GM23248 (cell line): ENCODE data around the gene FLT1. TPM values are rescaled to one million over a fixed set of nuclear protein-coding genes. Genes with fewer than 3 reads are reported as not detected.

Experiments
- DNase-seq: peaks from one replicate; pipeline ENCODE4 v3.0.0-alpha.2; 2015
- H2AFZ ChIP-seq: fragments of 200-600 bp; sonication (generic); 2 replicates; pipeline ENCODE4 v1.6.1; 2016; ENCODE audit warnings: antibody characterized with exemption
- H3F3A ChIP-seq: fragments of 200-600 bp; sonication (generic); 2 replicates; pipeline ENCODE4 v1.6.1; 2016; ENCODE audit warnings: mild to moderate bottlenecking, antibody characterized with exemption, mixed run types; ENCODE audit not compliant: insufficient read depth
- H3K27ac ChIP-seq: fragments of 200-600 bp; sonication (generic); 2 replicates; pipeline ENCODE4 v1.5.1; 2016; ENCODE audit warnings: mild to moderate bottlenecking
- H3K27me3 ChIP-seq: fragments of 200-600 bp; sonication (generic); replicated peaks from 2 replicates; pipeline ENCODE4 v1.6.1; 2016; ENCODE audit warnings: mild to moderate bottlenecking; ENCODE audit not compliant: insufficient read depth
- H3K36me3 ChIP-seq: fragments of 200-600 bp; sonication (generic); 2 replicates; pipeline ENCODE4 v1.6.1; 2016; ENCODE audit warnings: low read depth, mild to moderate bottlenecking
- H3K4me1 ChIP-seq: fragments of 200-600 bp; sonication (generic); 2 replicates; pipeline ENCODE4 v1.6.1; 2016; ENCODE audit warnings: mild to moderate bottlenecking; ENCODE audit not compliant: insufficient read depth
- H3K4me2 ChIP-seq: fragments of 200-600 bp; sonication (generic); one replicate; pipeline ENCODE4 v1.6.1; 2016; ENCODE audit warnings: mild to moderate bottlenecking; ENCODE audit not compliant: unreplicated experiment
- H3K4me3 ChIP-seq: fragments of 200-600 bp; sonication (generic); 2 replicates; pipeline ENCODE4 v1.5.1; 2016; ENCODE audit warnings: mild to moderate bottlenecking
- H3K79me2 ChIP-seq: fragments of 200-600 bp; sonication (generic); 2 replicates; pipeline ENCODE4 v1.6.1; 2016; ENCODE audit warnings: mild to moderate bottlenecking; ENCODE audit not compliant: insufficient read depth
- H3K9ac ChIP-seq: fragments of 200-600 bp; sonication (generic); 2 replicates; pipeline ENCODE4 v1.6.1; 2016; ENCODE audit warnings: mild to moderate bottlenecking
- H3K9me2 ChIP-seq: fragments of 200-600 bp; sonication (generic); 2 replicates; pipeline ENCODE4 v1.6.1; 2016; ENCODE audit warnings: mixed run types, mild to moderate bottlenecking, moderate library complexity; ENCODE audit not compliant: insufficient read depth
- H3K9me3 ChIP-seq: fragments of 200-600 bp; sonication (generic); one replicate; pipeline ENCODE4 v1.6.1; 2017; ENCODE audit warnings: low read depth
- H4K20me1 ChIP-seq: fragments of 200-600 bp; sonication (generic); 2 replicates; pipeline ENCODE4 v1.6.0; 2016; ENCODE audit not compliant: insufficient read depth
- EZH2 ChIP-seq: fragments of 200-600 bp; sonication (generic); IDR thresholded peaks from 2 replicates; pipeline ENCODE4 v1.6.1; 2018; ENCODE audit warnings: antibody characterized with exemption, mild to moderate bottlenecking; ENCODE audit not compliant: insufficient read depth, poor library complexity, severe bottlenecking
- EZH2phosphoT487 ChIP-seq: fragments of 200-600 bp; sonication (generic); IDR thresholded peaks from 2 replicates; pipeline ENCODE4 v1.6.1; 2018; ENCODE audit warnings: antibody characterized with exemption, moderate library complexity, mild to moderate bottlenecking, low read depth; ENCODE audit not compliant: insufficient read depth
- WGBS, 2 experiments: methylation state at CpG; one replicate each; pipeline ENCODE4 v1.1.6; 2015 to 2017; ENCODE audit warnings: low lambda C conversion rate in 2 of 2, low coverage in 1 of 2; ENCODE audit errors: missing lambda C conversion rate in 2 of 2; 5-methylcytosine and 5-hydroxymethylcytosine counted together
- in situ Hi-C: fragments of 300-500 bp; cut with MboI; formaldehyde crosslinking; loops from 2 replicates; pipeline ENCODE4 v1.15.0; 2020
- polyA plus RNA-seq: library from polyadenylated mRNA; unstranded; fragments of >200 nt; fragmentation: Nextera tagmentation; extraction: Ambion mirVana; gene quantifications from 2 replicates; pipeline ENCODE4 v1.2.1, GENCODE V29; 2016
- total RNA-seq: library from RNA; depleted of rRNA; stranded (reverse); fragments of >200 nt; shearing (Covaris generic); gene quantifications from 2 replicates; pipeline ENCODE4 v1.2.3, GENCODE V29; 2014

The FLT1 gene
- total and polyA plus RNA-seq, 2 experiments from 2014 or later: 12.9 to 18.6 TPM

DNA sequence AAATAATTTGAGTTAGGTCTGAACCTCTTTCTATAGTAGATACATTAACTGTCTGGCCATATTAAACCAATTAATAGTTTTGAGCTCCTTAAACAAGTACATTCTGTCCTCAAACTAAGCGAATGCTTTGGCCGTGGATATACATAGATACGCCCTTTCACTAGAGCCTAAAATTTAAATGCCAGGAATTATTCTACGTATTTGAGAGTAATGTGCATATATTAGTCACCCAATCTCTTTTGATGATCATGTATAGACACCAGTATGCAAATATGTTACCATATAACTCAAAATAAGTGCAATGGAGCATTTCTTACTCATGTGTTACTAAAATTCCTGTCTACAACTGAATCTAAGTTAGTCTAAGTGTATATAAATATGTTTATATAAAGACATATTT lies 70.4 kb downstream of the FLT1 start:
- H4K20me1 ChIP-seq: no peaks in the 10 kb centered on the region
- no peak overlapping the region for H2AFZ ChIP-seq
- in situ Hi-C loops: no loop called here
- no peak for TF ChIP-seq EZH2
- TF ChIP-seq EZH2phosphoT487: no peak
- H3K36me3 ChIP-seq: no peaks in the 10 kb centered on the region
- H3K27me3 ChIP-seq: no peaks in the 10 kb centered on the region
- H3K4me2 ChIP-seq: no peak overlapping the region
- H3K9me2 ChIP-seq: no peaks in the 10 kb centered on the region
- H3K9me3 ChIP-seq: no peaks in the 10 kb centered on the region
- no peak overlapping the region for H3K4me3 ChIP-seq
- no peak for DNase-seq
- H3K79me2 ChIP-seq: no peaks in the 10 kb centered on the region
- 89 to 90% methylated on average over 4 of the region's 4 CpGs for WGBS, 2 experiments
- H3K27ac ChIP-seq: no peak overlapping the region
- H3K4me1 ChIP-seq: no peaks in the 10 kb centered on the region
- H3F3A ChIP-seq: no peaks in the 10 kb centered on the region
- H3K9ac ChIP-seq: no peak overlapping the region

DNA sequence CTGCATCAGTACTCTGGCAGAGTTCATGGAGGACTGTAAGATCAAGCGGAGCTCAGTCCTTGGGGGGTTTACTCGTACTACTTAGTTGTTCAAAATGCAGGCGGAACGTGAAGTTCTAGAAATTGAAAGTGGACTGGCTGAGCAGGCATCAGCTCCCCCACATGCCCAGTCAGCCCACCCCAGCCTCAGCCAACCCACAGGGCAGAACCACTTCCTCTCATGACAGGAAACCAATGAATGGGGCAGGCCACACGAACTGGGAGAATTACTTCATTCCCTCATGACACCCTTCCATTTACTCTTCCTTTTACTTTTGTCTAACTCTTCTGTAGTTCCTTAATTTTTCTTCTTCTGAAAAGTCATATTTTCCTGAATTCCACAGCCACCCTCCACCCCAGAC lies 71.9 kb downstream of the FLT1 start:
- Histone ChIP-seq H3K9ac (no peak overlapping the region), H3K27ac (no peak overlapping the region), H3K79me2 (no peaks in the 10 kb centered on the region), H3K27me3 (no peaks in the 10 kb centered on the region), H3F3A (no peaks in the 10 kb centered on the region), H2AFZ (no peak overlapping the region), H3K36me3 (no peaks in the 10 kb centered on the region), H4K20me1 (no peaks in the 10 kb centered on the region), H3K4me1 (no peaks in the 10 kb centered on the region), H3K4me2 (no peak overlapping the region), H3K4me3 (no peak overlapping the region), H3K9me3 (no peaks in the 10 kb centered on the region), H3K9me2 (no peaks in the 10 kb centered on the region)
- in situ Hi-C loops: no loop called here
- no peak for TF ChIP-seq EZH2phosphoT487
- TF ChIP-seq EZH2: no peak
- 77 to 79% methylated on average over 5 of the region's 5 CpGs for WGBS, 2 experiments
- DNase-seq: no peak

DNA sequence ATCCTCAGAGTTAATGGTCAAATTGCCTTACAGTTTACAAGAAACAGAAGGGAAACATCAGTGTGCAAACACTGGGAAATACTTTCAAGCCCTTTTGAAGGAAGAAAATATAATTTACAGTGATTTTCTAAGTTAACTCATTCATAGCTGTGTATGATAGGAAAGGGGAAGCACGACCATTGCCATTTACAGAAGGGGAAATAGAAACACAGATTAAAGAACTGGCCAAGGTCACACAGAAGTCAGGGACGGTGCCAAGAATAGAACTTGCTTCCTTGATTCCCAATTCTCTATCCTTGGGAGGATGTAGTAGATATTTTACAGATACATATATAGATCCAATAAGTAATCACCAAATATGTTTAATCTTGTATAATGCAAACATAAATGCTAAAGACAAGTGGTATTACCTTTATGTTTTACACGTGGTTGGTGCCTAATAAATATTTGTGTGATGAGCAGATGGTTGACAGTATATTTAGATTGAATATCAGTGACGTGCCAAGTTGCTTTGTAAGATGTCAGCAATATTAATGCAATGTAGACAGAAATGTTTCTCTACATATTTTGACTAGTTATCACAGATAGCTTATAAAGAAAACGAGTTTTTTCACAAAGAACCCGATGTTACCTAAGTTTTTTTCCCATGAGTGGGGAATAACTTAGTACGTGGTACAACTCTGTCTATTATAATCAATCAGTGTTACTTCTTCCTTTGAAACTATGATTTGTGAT lies 73.1 kb downstream of the FLT1 start:
- H4K20me1 ChIP-seq: no peaks in the 10 kb centered on the region
- no peaks in the 10 kb centered on the region for H3K27me3 ChIP-seq
- no peaks in the 10 kb centered on the region for H3K79me2 ChIP-seq
- no peak overlapping the region for H3K4me2 ChIP-seq
- DNase-seq: no peak
- 87% methylated on average over 7 of the region's 7 CpGs for WGBS, 2 experiments
- TF ChIP-seq EZH2 (no peak), EZH2phosphoT487 (no peak)
- no peak overlapping the region for H2AFZ ChIP-seq
- no peaks in the 10 kb centered on the region for H3F3A ChIP-seq
- H3K36me3 ChIP-seq: no peaks in the 10 kb centered on the region
- no peaks in the 10 kb centered on the region for H3K9me3 ChIP-seq
- no peak overlapping the region for H3K4me3 ChIP-seq
- in situ Hi-C loops: no loop called here
- H3K4me1 ChIP-seq: no peaks in the 10 kb centered on the region
- H3K9ac ChIP-seq: no peak overlapping the region
- H3K9me2 ChIP-seq: no peaks in the 10 kb centered on the region
- H3K27ac ChIP-seq: no peak overlapping the region

DNA sequence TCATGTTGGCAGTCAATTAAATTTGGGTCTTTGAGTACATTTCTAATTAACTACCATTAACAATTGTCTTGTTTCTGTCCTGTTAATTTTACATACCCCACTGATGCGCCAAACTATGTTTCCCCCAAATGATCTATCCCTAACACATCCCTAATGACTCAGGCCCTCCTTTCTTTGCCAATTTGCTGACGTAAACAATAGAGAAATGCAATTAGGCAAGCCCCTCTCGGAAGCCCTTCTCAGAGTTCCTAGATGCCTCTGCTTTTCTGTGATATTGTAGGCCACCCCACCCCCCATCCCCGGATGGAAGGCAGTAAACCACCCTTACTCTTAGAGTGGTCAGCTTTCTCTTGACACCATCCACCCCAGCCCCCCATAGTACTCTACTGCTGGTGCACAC lies 74.2 kb downstream of the FLT1 start:
- no peak for DNase-seq
- TF ChIP-seq EZH2phosphoT487: no peak
- TF ChIP-seq EZH2: no peak
- WGBS, 2 experiments: 72 to 90% methylated on average over 4 of the region's 4 CpGs
- Histone ChIP-seq H3K4me2 (no peak overlapping the region), H2AFZ (no peak overlapping the region), H3K79me2 (no peaks in the 10 kb centered on the region), H3F3A (no peaks in the 10 kb centered on the region), H3K27me3 (no peaks in the 10 kb centered on the region), H3K9me2 (no peaks in the 10 kb centered on the region), H3K36me3 (no peaks in the 10 kb centered on the region), H3K9me3 (no peaks in the 10 kb centered on the region), H3K4me3 (no peak overlapping the region), H3K4me1 (no peaks in the 10 kb centered on the region), H3K9ac (no peak overlapping the region), H3K27ac (no peak overlapping the region), H4K20me1 (no peaks in the 10 kb centered on the region)
- in situ Hi-C loops: no loop called here
